ENCODE measurements around the gene ZNF784.

Gene ZNF784

GRCh38 chr19:55621205-55621672 is 3.1 kb downstream of the ZNF784 start:
- Histone ChIP-seq H3K9me2 (ENCODE audit: low read depth, low read length) (no peaks in the 10 kb centered on the region), H3F3A (ENCODE audit: insufficient read depth, low read length) (no peaks in the 10 kb centered on the region), H3K79me2 (ENCODE audit: insufficient read depth, low read length) (no peaks in the 10 kb centered on the region), H3K27me3 (ENCODE audit: insufficient read depth, low read length) (no peaks in the 10 kb centered on the region), H3K4me3 (ENCODE audit: low read depth, low read length, poor library complexity, severe bottlenecking) (no peak overlapping the region), H3K9ac (ENCODE audit: low read length) (no peak overlapping the region), H3K4me1 (ENCODE audit: insufficient read depth, low read length, severe bottlenecking) (peaks cover 12% of the 10 kb centered on the region), H4K20me1 (ENCODE audit: insufficient read depth, low read length) (no peaks in the 10 kb centered on the region), H3K27ac (ENCODE audit: low read depth, low read length, poor library complexity, severe bottlenecking) (no peak overlapping the region), H3K9me3 (ENCODE audit: low read length) (no peaks in the 10 kb centered on the region), H3K4me2 (ENCODE audit: low read length) (no peak overlapping the region), H2AFZ (ENCODE audit: low read length) (no peak overlapping the region), H3K36me3 (ENCODE audit: insufficient read depth, low read length) (peaks cover 12% of the 10 kb centered on the region)
- TF ChIP-seq CTCF (IDR thresholded peaks at IDR 0.05; ENCODE audit: low read length) (no peak), EZH2 (IDR thresholded peaks at IDR 0.05; ENCODE audit: borderline replicate concordance, low read length) (no peak)

- Histone ChIP-seq H3K9me2 (ENCODE audit: low read depth, low read length) (no peaks in the 10 kb centered on the region), H3K4me1 (ENCODE audit: insufficient read depth, low read length, severe bottlenecking) (peaks cover 12% of the 10 kb centered on the region), H3K4me2 (ENCODE audit: low read length) (no peak overlapping the region), H3K9me3 (ENCODE audit: low read length) (no peaks in the 10 kb centered on the region), H3K36me3 (ENCODE audit: insufficient read depth, low read length) (peaks cover 18% of the 10 kb centered on the region), H3F3A (ENCODE audit: insufficient read depth, low read length) (no peaks in the 10 kb centered on the region), H3K27ac (ENCODE audit: low read depth, low read length, poor library complexity, severe bottlenecking) (no peak overlapping the region), H3K9ac (ENCODE audit: low read length) (no peak overlapping the region), H3K79me2 (ENCODE audit: insufficient read depth, low read length) (no peaks in the 10 kb centered on the region), H3K27me3 (ENCODE audit: insufficient read depth, low read length) (no peaks in the 10 kb centered on the region), H4K20me1 (ENCODE audit: insufficient read depth, low read length) (no peaks in the 10 kb centered on the region), H3K4me3 (ENCODE audit: low read depth, low read length, poor library complexity, severe bottlenecking) (no peak overlapping the region), H2AFZ (ENCODE audit: low read length) (no peak overlapping the region)
- TF ChIP-seq CTCF (IDR thresholded peaks at IDR 0.05; ENCODE audit: low read length), result no peak
Measured at GRCh38 chr19:55620410-55621204, 3.8 kb downstream of the ZNF784 start.

- Histone ChIP-seq H3K4me1 (ENCODE audit: insufficient read depth, low read length, severe bottlenecking) (peaks cover 5% of the 10 kb centered on the region), H4K20me1 (ENCODE audit: insufficient read depth, low read length) (no peaks in the 10 kb centered on the region), H3F3A (ENCODE audit: insufficient read depth, low read length) (no peaks in the 10 kb centered on the region), H3K9ac (ENCODE audit: low read length) (no peak overlapping the region), H2AFZ (ENCODE audit: low read length) (no peak overlapping the region), H3K36me3 (ENCODE audit: insufficient read depth, low read length) (peaks cover 26% of the 10 kb centered on the region), H3K27me3 (ENCODE audit: insufficient read depth, low read length) (no peaks in the 10 kb centered on the region), H3K79me2 (ENCODE audit: insufficient read depth, low read length) (no peaks in the 10 kb centered on the region), H3K9me3 (ENCODE audit: low read length) (no peaks in the 10 kb centered on the region), H3K4me3 (ENCODE audit: low read depth, low read length, poor library complexity, severe bottlenecking) (no peak overlapping the region), H3K4me2 (ENCODE audit: low read length) (no peak overlapping the region), H3K9me2 (ENCODE audit: low read depth, low read length) (no peaks in the 10 kb centered on the region), H3K27ac (ENCODE audit: low read depth, low read length, poor library complexity, severe bottlenecking) (no peak overlapping the region)
- no peak for TF ChIP-seq EZH2 (IDR thresholded peaks at IDR 0.05; ENCODE audit: borderline replicate concordance, low read length)
- no peak for TF ChIP-seq CTCF (IDR thresholded peaks at IDR 0.05; ENCODE audit: low read length)
Measured at GRCh38 chr19:55619286-55619685, 5.1 kb downstream of the ZNF784 start.
